VCaP (cell line): ENCODE results near the gene FMO2.

Experiments
- H3K27ac ChIP-seq: fragments of 450-650 bp; 2 replicates; pipeline ENCODE4 v1.5.1; 2017
- CTCF ChIP-seq: fragments of 450-650 bp; conservative IDR thresholded peaks from 2 replicates; pipeline ENCODE4 v1.5.1; 2017; ENCODE audit warnings: mild to moderate bottlenecking, moderate library complexity

The FMO2 gene

DNA sequence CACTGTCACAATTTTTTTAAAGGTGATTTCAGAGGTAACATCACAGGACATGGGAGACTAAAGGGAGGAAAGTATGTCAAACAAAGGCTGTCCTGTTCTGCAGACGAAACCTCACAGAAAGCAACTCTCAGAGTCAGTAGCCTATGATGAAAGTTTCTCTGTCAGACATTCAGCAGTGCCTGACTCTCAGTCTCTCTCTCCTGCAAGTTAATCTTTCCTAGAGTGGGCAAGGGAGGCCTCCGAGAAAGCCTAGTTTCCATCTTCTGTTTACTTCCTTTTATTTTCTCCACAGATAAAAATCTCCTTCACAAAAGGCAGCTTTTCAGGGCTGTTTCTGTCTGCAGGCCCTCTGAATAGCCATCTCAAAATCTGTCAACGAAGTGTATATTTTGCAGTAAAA, 24.9 kb upstream of the FMO2 start:
- TF ChIP-seq CTCF, result no peak
- H3K27ac ChIP-seq, result no peak overlapping the region

DNA sequence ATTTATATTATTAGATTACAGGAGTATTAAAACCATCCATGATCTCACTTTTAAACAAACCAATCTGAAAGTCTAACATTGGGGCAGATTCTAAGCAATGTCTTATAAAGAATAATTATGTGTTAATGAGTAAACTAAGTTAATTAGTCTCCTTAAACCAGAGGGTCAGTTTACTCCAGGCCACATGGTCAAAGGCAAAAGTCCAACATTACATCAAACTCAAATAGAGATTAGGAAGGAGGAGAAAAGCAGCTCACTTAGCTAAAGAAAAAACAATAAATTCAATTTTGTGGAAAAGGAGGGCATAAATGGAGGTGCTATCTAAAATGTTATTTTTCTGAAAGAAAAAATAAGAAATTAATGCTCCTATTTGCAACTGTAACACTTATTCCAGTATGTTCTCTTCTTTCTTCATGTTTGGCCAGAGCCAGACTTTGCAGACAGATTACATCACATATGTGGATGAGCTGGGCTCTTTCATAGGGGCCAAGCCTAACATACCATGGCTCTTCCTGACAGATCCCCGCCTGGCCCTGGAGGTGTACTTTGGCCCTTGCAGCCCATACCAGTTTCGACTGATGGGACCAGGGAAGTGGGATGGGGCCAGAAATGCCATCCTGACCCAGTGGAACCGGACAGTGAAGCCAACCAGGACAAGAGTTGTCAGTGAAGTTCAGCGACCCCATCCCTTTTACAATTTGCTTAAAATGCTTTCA, 24.3 kb upstream of the FMO2 start:
- no peak overlapping the region for H3K27ac ChIP-seq
- no peak for TF ChIP-seq CTCF

- no peak for TF ChIP-seq CTCF
Measured at GRCh38 chr1:171161431-171161830, 23.7 kb upstream of the FMO2 start.

DNA sequence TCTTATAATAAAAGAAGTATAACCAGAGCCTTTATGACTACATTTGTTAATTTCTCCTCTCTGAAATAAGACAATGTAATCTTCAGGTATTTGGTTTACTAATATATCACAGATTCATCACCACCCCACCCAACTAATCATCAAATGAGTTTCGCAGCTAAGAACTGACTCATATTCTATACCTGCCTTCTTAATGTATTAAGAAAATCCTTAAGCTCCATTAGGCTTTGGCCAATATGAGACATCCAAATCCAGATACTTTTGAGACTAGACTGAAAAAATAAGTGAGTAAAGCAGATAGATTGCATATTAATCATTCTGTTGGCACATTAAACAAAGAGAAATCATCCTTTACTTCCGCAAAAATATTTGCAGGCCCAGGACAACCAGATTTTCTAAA, 18.7 kb upstream of the FMO2 start:
- TF ChIP-seq CTCF, result no peak
- H3K27ac ChIP-seq, result no peak overlapping the region

More at GRCh38 chr1:171161431-171161830, 23.7 kb upstream of the FMO2 start:
- no peak overlapping the region for H3K27ac ChIP-seq

DNA sequence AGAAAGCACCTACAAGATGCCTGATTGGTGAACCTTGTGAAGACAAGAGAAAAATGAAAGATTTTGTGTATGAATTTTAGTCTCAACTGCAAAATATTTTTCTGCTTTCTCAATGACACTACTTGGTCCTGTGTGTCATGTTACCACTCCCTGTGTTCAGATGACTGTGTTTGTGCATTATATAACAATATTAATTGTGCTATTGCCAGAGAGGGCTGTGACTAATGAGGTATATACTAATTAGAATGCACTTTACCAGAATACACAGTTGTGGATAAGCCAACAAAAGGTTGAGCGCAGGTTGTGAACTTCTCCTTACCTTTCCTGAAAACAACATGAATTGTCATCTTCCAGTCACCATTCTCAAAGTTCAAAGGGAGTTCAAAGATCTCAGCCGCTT, 17.3 kb upstream of the FMO2 start:
- TF ChIP-seq CTCF, result no peak

DNA sequence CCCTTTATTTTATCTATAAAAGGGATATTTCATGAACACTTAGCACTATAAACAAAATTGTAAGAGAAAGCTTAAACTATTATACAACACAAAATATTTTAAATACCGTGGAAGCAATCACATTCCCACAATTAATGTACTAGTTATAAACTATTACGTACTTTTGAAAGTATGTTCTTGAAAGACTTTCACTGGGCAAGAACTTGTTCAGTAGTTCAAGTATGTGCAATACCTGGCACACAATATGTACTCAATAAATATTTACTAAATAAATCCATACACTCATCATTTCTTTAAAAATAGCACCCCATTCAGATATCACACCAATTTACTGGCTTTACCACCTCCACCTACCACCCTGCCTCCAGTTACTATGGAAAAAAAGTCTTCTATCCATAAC, 12.6 kb upstream of the FMO2 start:
- H3K27ac ChIP-seq, result no peak overlapping the region
- TF ChIP-seq CTCF, result no peak

More for the DNA sequence above, 17.3 kb upstream of the FMO2 start:
- H3K27ac ChIP-seq, result no peak overlapping the region

DNA sequence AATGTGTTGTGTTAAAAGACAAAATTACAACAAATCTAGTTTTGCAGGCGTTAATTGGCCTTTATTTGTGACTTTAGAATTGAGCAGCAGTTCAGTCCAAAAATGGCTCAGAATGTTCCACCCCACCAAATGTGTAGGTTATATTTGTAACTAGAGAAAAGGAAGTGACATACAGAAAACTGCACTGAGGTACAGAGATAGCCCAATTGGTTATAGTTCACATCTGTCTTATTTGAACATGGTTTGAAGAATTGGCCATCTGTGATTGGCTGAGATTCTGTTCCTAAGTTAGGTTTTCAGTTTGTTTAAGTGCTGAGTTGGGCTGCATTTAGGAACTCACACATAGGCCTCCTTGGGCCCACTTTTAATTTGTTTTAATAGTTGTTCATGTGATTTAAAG, 12.0 kb upstream of the FMO2 start:
- H3K27ac ChIP-seq, result no peak overlapping the region
- TF ChIP-seq CTCF, result no peak
